Pulmonary artery endothelial cell (primary cell): Measurements from ENCODE around the gene ZDHHC11. TPM values are rescaled to one million over a fixed set of nuclear protein-coding genes. Genes with fewer than 3 reads are reported as not detected.
"Not testable (repeated sequence)": the region's sequence is repeated elsewhere in the genome, so short reads cannot be mapped to it uniquely, and the experiment has no call there.

Experiments
- DNase-seq: peaks from one replicate; pipeline ENCODE4 v3.0.0-alpha.2; 2011; ENCODE audit warnings: low read depth, low spot score
- total RNA-seq: library from RNA; depleted of rRNA; stranded (reverse); fragments of >200 nt; gene quantifications from 2 replicates; pipeline ENCODE4 v1.2.3, GENCODE V29; 2014

The ZDHHC11 gene
- total RNA-seq, 1 donor from 2014 or later, result 0.13 TPM

DNA sequence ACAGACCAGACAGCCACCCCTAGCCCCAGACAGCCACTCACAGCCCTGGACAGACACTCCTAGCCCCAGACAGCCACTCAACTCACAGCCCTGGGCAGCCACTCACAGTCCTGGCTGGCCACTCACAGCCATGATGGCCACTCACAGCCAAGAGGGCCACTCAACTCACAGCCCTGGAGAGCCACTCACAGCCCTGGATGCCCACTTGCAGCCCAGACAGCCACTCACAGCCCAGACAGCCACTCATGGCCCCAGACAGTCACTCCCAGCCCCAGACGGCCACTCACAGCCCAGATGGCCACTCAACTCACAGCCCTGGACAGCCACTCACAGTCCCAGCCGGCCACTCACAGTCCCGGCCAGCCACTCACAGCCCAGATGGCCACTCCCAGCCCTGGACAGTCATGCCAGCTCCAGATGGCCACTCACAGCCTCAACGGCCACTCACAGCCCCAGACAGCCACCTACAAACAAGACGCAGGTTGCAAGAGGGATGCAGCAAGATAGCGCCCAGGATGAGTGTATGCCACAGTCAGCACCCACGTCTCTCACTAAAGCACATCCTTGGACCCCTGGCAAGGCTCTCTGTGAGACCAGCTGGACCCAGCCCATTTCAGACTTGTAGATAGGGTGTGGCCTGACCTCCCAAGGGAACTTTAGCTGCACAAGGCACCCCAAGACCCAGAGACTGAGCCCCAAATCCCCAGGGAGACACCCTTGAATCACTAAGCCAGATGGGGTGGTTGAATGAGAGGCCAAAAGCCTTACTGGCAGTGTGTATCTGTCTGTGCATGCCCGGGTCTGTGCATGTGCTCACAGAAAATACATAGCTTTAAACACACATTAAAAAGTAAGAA lies 88.7 kb downstream of the ZDHHC11 start:
- DNase-seq, result no peak

DNA sequence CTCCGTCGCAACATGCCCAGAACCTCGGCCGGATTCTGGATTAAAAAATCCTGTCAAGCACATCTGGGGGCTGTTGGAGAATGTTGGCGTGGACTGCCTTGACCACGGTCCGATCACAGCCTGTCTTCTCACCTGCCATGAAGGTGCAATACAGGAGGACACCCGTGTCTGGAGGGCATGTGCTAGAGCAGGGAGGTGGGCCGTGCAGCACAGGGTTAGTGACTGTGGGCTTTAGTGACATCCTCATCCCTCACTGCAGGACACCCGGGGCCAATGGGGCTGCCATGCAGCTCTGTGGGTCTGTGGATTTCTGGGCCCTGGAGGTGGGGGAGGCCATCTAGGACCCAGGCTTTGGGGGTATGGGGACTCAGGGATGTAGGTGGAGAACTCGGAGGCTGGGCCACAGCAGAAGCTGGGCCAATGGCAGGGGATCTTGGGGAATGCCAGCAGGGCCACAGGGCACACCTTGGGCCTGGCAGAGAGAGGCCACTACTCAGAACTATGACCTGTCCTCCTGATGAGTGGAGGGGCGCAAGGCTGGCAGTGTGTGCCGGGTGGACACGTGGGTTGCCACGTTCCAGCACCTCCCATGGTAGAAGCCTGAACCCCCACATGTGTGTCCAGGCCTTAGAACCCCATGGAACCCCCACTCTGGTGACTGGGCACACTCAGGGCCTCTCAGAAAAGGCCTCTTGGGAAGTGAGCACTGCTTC lies 89.6 kb downstream of the ZDHHC11 start:
- DNase-seq, result no peak

- no peak for DNase-seq
Measured at GRCh38 chr5:760363-761058, 90.3 kb downstream of the ZDHHC11 start.

GRCh38 chr5:759781-760362 lies 90.9 kb downstream of the ZDHHC11 start:
- no peak for DNase-seq

- DNase-seq, result no peak
Measured at GRCh38 chr5:759111-759751, 91.6 kb downstream of the ZDHHC11 start.

DNA sequence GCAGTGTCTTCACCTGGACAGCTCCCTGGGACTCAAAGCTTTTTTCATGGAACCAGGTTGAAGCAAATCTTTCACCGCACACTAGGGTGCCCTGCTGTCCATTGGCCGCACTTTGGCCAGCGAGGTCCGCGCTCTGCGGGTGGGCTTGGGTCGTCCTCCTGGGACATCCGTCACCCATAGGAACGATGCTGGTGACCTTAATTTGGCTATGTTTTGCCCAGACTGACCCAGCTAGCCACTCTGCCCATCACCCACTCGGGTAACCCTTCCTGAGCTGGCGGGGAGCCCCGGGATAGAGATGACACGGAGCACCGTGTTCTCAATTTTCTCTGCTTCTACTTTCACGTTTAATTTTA lies 92.1 kb downstream of the ZDHHC11 start:
- no peak for DNase-seq

- no peak for DNase-seq
Measured at GRCh38 chr5:757931-758697, 92.7 kb downstream of the ZDHHC11 start.

GRCh38 chr5:757346-757930 lies 93.3 kb downstream of the ZDHHC11 start:
- DNase-seq, result no peak

GRCh38 chr5:756865-757345 lies 93.9 kb downstream of the ZDHHC11 start:
- DNase-seq, result no peak

- no peak for DNase-seq
Measured at GRCh38 chr5:756171-756570, 94.6 kb downstream of the ZDHHC11 start.

DNA sequence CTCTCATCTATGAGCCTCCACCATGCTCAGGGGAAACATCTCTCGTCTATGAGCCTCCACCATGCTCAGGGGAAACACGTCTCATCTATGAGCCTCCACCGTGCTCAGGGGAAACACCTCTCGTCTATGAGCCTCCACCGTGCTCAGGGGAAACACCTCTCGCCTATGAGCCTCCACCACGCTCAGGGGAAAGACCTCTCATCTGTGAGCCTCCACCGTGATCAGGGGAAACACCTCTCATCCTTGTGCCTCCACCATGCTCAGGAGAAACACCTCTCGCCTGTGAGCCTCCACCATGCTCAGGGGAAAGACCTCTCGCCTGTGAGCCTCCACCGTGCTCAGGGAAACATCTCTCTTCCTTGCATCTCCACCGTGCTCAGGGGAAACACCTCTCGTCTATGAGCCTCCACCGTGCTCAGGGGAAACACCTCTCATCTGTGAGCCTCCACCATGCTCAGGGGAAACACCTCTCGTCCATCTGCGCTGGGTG lies 96.6 kb downstream of the ZDHHC11 start:
- DNase-seq, result not testable (repeated sequence)

DNA sequence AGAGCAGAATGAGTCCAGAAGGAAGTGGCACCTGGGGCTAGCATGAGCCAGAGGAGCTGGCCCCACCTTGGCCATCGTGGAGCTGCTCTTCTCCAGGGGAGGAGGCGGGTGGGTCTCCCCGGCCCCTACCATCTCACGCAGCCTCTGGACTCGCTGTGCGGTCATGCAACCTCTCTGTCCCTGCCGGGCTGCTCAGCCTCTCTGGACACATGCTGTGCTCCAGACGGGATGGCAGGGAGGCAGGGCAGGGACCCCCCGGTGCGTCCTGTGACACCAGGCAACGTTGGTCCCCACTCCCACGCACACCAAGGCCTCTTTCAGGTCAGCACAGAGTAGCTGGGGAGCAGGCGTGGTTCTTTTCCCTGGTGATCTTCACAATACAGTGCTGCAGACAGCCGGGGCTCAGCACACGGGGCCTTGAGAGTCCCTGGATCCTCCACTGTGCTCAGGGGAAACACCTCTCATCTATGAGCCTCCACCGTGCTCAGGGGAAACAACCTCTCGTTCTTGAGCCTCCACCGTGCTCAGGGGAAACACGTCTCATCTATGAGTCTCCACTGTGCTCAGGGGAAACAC lies 97.1 kb downstream of the ZDHHC11 start:
- DNase-seq, result not testable (repeated sequence)

DNA sequence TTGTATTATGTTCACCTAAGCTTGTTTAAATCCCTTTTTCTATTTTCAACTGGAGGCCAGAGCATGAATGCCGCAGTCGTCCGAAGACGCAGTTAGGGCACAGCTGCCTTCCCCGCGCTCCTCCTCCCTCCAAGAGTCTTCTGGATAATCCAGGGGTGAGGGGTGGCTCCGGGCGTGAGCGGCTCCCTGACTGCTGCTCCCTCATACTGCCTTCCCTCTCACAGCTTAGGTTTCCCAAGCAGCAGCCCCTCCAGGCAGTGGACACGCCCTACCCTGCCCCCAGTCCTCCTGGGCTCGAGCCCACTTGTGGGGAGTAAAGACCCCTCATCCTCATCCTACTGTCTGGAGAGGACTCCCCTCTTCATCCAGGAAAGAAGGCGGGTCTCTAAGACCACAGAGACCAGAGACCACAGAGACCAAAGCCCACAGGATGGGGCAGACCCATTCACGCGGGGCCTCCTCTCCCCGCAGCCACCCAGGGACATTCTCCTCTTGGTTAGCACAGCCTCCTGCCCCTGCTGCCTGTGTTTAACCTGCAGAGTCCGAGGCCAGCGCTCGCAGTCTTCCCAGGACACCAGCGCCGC lies 98.2 kb downstream of the ZDHHC11 start:
- not testable (repeated sequence) for DNase-seq

DNA sequence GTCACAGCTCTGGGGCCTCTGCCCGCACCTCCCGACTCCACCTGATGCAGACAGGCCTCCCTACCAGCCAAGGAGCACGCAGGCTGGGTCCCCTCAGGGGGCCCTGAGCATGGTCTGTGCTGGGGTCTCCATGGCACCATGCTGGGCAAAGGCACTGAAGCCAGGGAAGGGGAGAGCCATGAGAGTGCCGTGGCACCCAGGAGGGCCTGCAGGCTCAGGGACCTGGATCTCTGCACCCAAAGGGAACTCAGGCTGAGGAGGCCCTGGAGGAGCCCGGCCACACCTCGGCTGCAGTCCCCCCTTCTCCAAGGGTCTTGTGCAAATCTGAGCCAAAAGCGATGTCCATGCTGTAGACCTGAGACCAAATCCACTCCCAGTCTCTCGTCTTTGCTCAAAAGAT lies 98.8 kb downstream of the ZDHHC11 start:
- DNase-seq, result not testable (repeated sequence)

GRCh38 chr5:751496-751895 lies 99.3 kb downstream of the ZDHHC11 start:
- no peak for DNase-seq

- DNase-seq, result not testable (repeated sequence)
Measured at GRCh38 chr5:750226-750625, 100.6 kb downstream of the ZDHHC11 start.

DNA sequence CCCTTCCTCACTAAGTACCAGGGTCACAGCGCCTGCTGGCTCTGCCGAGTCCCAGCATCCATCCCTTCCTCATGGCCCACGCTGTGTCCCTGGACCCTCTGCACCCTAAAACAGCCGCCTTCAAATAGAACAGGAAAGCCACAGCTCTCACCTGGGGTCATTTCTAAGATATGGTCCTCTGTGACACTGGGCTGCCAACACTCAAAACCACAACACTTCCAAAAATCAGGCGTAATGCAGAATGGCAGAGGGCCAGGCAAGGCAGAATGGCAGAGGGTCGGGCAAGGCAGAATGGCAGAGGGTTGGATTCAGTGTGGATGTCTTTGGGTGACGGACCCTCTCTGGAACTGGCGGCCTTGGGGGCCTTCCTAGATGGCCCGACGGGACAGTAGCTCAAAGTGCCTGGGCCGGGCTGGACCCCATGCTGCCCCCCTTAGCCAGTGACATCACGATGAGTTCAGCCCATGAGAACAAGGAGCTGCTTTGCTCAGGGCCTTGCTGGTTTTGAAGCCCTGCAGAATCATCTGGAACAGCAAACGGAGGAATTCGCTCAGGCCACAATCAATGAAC lies 101.6 kb downstream of the ZDHHC11 start:
- no peak for DNase-seq
